H1 (cell line): ENCODE results near the gene OTOP3. TPM values are rescaled to one million over a fixed set of nuclear protein-coding genes. Genes with fewer than 3 reads are reported as not detected.

Experiments
- KDM4A ChIP-seq: IDR thresholded peaks from one replicate; pipeline ENCODE4 v1.7.1; 2012; ENCODE audit warnings: low read depth, mild to moderate bottlenecking, moderate library complexity, low read length, inconsistent platforms; ENCODE audit not compliant: severe bottlenecking
- SIRT6 ChIP-seq: IDR thresholded peaks from one replicate; pipeline ENCODE4 v1.7.1; 2012; ENCODE audit warnings: low read length, inconsistent platforms
- SIX5 ChIP-seq: IDR thresholded peaks from 2 replicates; pipeline ENCODE4 v1.6.1; 2011; ENCODE audit warnings: mild to moderate bottlenecking, low read depth, low read length
- polyA plus RNA-seq, 7 experiments: library from polyadenylated mRNA; depleted of rRNA in 3 of 7; stranded (reverse) in 5 of 7; unstranded in 2 of 7; fragments of >200 nt in 5 of 7; fragments of 200-250 nt in 2 of 7; gene quantifications; 1 replicate in 5 of 7; 2 replicates in 1 of 7; 4 replicates in 1 of 7; pipeline versions ENCODE4 v1.2.1 to v1.2.3, GENCODE V29; 2011 to 2013; ENCODE audit warnings: missing spikeins in 2 of 7, mixed read lengths in 2 of 7
- total RNA-seq: library from RNA; stranded (reverse); fragmentation: NEBNext Ultra II Directional; extraction: Animal tissue kit (Norgen Biotek cat#: 25700); gene quantifications from 2 replicates; pipeline ENCODE4 v1.2.1, GENCODE V29; 2021
- TF ChIP-seq, protein P1 (sequence below): IDR thresholded peaks from 2 replicates; pipeline ENCODE4 v1.6.1; 2011; ENCODE audit warnings: low read length, improper control_type of control experiment

OTOP3 gene
- total and polyA plus RNA-seq, 2 of the 8 experiments (the other 6 are each of a cell fraction or from before 2014, with no cell fraction given) = 0.05 TPM; not detected in 1

DNA sequence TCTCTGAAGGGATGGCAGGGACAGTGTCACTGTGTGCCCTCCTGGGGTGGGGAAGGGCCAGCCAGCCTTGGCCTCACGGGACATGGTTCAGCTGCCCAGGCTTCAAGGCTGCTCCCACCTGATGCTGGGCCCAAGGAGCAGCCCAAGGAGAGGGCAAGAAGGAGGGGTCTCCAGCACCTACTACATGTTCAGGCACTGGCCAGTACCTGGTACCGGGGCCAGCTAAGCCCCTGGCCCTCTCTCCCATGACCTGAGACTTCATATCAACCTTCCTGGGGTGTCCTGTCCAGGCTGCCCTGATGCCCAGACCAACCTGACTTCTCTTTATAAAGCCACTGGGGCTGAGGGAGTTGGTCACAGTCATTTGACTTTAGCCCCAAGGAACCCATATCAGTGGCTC lies 13.9 kb upstream of the OTOP3 start (continued):
- TF ChIP-seq SIRT6 (no peak), SIX5 (no peak), KDM4A (no peak)
- TF ChIP-seq, protein P1, sequence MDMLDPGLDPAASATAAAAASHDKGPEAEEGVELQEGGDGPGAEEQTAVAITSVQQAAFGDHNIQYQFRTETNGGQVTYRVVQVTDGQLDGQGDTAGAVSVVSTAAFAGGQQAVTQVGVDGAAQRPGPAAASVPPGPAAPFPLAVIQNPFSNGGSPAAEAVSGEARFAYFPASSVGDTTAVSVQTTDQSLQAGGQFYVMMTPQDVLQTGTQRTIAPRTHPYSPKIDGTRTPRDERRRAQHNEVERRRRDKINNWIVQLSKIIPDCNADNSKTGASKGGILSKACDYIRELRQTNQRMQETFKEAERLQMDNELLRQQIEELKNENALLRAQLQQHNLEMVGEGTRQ = no peak
